HG03108 (cell line): Measurements from ENCODE around the gene ARL4A.

Experiments used
- ATAC-seq: cut with Tn5 transposase; IDR thresholded peaks from one replicate; pipeline ENCODE4 v1.9.1; 2021; ENCODE audit warnings: moderate library complexity; ENCODE audit not compliant: unreplicated experiment

The ARL4A gene

DNA sequence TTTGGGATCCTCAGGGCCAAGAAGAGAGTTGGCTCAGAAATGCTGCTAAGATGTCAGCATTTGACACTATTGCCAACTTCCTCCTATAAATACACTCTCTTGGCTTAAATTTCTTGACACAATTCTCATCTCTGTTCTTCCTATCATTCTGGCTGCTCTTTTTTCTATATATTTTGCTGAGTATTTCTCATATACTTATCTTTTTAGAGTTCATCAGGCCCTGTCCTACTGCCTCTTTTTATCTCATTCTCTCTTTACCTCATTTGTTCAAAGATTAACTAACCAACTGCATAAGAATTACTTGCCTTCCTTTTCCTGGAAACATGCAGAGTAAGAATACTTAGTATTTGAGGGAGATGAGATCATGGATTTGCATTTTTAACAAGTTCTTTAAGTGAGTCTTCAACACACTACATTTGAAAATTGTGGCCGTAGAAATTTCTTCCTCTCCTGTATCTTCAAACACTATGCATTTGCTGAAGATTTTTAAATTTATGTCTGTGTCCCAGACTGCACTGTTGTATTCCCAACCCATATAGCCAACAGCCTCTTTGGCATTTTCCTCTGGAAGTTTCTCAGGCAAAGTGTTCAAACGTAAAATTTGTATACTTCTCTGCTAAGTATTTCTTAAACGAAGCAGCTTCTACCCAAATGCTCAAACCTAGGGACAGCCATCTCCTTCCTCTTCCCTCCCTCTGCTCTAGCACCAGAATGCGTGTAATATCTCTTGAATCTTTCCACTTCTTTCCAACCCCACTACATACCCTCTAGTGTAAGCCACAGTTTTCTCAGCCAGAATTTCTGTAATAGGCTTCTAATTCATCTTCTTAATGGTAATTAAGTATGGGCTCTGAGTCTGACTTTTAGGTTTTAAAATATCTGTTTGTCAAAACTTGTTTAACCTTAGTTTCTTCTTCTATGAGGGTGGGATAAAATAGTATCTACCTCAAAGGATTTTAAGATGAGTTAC is 35.5 kb downstream of the ARL4A start:
- ATAC-seq = no peak

DNA sequence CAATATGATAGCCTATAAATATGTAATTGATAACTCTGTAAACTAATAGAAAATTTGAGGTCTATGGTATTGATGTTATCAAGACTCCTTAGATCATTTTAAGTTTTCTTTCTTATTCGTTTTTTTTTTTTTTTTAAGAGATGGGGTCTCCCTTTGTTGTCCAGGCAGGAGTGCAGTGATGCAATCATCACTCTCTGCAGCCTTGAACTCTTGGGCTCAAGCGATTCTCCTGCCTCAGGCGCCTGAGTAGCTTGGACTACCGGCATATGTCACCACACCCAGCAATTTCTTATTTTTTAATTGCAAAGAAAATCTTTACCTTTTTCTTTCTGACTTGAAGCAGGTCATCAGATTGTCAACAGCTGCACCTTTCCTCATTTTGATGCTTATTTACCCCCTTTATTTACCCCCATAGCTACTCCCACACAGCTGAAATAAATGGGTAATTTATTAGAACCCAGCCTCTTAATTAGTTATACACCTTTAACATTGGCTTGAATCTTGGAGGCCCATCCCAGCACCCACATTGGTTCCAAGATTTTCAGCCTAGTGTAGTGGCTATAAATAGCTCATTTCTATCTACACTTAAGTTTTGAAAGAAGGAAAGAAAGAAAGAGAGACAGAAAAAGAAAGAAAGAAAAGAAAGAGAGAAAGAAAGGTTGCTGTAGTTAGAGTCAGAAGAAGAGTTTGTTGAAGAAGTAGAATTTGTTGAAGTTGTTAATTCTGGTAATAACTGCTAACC is 38.3 kb downstream of the ARL4A start:
- no peak for ATAC-seq

- ATAC-seq = no peak
Observed at GRCh38 chr7:12726908-12727307, 39.5 kb downstream of the ARL4A start.

GRCh38 chr7:12727455-12728191 is 40.2 kb downstream of the ARL4A start:
- no peak for ATAC-seq

GRCh38 chr7:12728192-12728538 is 40.7 kb downstream of the ARL4A start:
- no peak for ATAC-seq

- ATAC-seq = no peak
Observed at GRCh38 chr7:12729112-12729511, 41.7 kb downstream of the ARL4A start.

GRCh38 chr7:12730523-12730922 is 43.1 kb downstream of the ARL4A start:
- ATAC-seq = no peak

GRCh38 chr7:12731214-12731656 is 43.8 kb downstream of the ARL4A start:
- ATAC-seq = no peak

- ATAC-seq = no peak
Observed at GRCh38 chr7:12731775-12732174, 44.3 kb downstream of the ARL4A start.

GRCh38 chr7:12732428-12732827 is 45.0 kb downstream of the ARL4A start:
- ATAC-seq = no peak

GRCh38 chr7:12735923-12736322 is 48.5 kb downstream of the ARL4A start:
- ATAC-seq = no peak

- no peak for ATAC-seq
Observed at GRCh38 chr7:12737373-12737772, 49.9 kb downstream of the ARL4A start.

DNA sequence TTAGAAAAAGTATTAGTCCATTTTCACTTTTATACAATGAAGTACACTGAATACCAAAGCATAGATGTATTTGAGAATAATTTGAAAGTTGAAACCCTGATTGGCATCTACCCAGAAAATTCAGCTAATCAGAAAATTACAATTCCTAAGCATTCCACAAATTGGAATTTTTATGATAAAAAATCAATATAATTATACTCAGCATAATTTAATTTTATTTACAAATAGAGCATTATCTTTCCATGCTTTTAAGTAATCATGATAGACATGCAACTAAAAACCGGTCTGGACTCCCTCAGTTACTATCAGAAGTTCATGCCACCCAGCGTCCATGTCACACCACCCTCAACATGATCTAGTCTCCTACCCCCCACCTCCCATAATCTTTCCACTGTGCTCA is 50.4 kb downstream of the ARL4A start:
- ATAC-seq = no peak

DNA sequence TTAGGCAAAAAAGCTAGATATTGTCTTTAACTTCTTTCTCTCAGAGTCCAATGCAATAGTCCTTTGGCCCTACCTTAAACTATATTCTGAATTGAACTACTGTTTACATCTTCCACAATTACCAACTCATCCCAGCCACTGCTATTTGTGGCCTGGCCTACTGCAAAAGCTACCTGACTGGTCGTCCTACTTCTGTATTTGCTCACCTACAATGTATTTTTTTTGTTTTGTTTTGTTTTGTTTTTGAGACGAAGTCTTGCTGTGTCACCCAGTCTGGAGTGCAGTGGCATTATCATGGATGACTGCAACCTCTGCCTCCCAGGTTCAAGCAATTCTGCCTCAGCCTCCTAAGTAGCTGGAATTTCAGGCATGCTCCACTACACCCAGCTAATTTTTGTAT is 51.2 kb downstream of the ARL4A start:
- ATAC-seq = no peak
